Measurements from ENCODE around the gene PLAGL2.

The PLAGL2 gene

DNA sequence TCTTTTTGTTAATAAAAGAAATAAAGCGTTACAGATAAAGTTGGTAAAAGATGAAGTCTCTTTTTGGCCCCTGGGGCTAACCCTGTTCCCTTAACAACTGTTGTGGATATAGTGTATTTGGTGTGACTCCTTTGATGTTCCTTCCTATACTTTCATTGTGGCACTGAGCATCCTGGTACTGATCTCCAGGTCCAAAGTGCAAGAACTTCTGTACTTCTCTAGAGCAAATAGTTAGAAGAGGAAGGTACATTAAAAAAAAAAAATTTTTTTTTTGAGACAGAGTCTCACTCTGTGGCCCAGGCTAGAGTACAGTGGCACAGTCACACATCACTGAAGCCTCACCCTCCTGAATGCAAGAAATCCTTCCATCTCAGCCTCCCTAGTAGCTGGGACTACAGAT lies 6.3 kb upstream of the PLAGL2 start:
- in situ Hi-C loops (cut with MboI; ENCODE audit: low sequenced_read_pairs, unreplicated experiment) = no loop called here
- no peak for DNase-seq (ENCODE audit: low spot score)
- TF ChIP-seq, protein P1, sequence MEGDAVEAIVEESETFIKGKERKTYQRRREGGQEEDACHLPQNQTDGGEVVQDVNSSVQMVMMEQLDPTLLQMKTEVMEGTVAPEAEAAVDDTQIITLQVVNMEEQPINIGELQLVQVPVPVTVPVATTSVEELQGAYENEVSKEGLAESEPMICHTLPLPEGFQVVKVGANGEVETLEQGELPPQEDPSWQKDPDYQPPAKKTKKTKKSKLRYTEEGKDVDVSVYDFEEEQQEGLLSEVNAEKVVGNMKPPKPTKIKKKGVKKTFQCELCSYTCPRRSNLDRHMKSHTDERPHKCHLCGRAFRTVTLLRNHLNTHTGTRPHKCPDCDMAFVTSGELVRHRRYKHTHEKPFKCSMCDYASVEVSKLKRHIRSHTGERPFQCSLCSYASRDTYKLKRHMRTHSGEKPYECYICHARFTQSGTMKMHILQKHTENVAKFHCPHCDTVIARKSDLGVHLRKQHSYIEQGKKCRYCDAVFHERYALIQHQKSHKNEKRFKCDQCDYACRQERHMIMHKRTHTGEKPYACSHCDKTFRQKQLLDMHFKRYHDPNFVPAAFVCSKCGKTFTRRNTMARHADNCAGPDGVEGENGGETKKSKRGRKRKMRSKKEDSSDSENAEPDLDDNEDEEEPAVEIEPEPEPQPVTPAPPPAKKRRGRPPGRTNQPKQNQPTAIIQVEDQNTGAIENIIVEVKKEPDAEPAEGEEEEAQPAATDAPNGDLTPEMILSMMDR (IDR thresholded peaks at IDR 0.05; ENCODE audit: borderline replicate concordance, control extremely low read depth, extremely low read depth, insufficient read depth, missing control alignments) = no peak

DNA sequence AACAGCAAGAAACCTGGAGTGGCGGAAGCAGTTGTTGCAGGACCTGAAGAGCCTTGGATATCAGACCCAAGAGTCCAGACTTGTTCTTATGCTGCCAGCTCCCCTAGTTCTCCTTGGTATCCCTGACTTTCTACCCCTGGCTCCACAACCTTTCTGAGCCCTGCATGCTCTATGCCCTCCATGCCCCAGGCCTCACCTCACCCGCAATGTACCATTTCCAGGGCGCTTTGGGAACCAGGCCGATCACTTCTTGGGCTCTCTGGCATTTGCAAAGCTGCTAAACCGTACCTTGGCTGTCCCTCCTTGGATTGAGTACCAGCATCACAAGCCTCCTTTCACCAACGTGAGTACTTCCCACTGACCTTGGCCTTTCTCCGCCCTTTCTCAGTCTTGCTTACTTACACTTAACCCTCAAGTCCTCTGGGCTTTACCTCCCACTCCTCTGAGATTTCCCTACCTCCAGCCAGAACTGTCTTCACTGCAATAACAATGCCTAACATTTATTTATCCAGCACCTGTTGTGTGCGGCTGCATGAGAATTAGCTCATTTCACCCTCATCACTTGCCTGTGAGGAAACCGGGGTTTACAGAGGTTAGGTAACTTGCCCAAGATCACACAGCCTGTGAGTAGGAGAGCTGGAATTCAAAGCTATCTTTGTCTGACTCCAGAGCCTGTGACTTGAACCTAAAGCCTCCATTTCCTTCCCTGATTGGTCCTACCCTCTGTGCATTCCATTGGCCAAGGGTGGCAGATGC lies 2.5 kb upstream of the PLAGL2 start:
- DNase-seq (ENCODE audit: low spot score) = no peak
- in situ Hi-C loops (cut with MboI; ENCODE audit: low sequenced_read_pairs, unreplicated experiment) = no loop called here
- TF ChIP-seq, protein P1 (IDR thresholded peaks at IDR 0.05; ENCODE audit: borderline replicate concordance, control extremely low read depth, extremely low read depth, insufficient read depth, missing control alignments) = no peak

GRCh38 chr20:32208499-32209154 lies 1.1 kb upstream of the PLAGL2 start:
- in situ Hi-C loops (cut with MboI; ENCODE audit: low sequenced_read_pairs, unreplicated experiment) = no loop called here
- DNase-seq (ENCODE audit: low spot score) = no peak
- TF ChIP-seq, protein P1 (IDR thresholded peaks at IDR 0.05; ENCODE audit: borderline replicate concordance, control extremely low read depth, extremely low read depth, insufficient read depth, missing control alignments) = no peak

- TF ChIP-seq, protein P1 (IDR thresholded peaks at IDR 0.05; ENCODE audit: borderline replicate concordance, control extremely low read depth, extremely low read depth, insufficient read depth, missing control alignments) = no peak
- DNase-seq (ENCODE audit: low spot score) = no peak
- in situ Hi-C loops (cut with MboI; ENCODE audit: low sequenced_read_pairs, unreplicated experiment) = no loop called here
Measured at GRCh38 chr20:32206760-32207625, 550 bp downstream of the PLAGL2 start.

- DNase-seq (ENCODE audit: low spot score) = no peak
- in situ Hi-C loops (cut with MboI; ENCODE audit: low sequenced_read_pairs, unreplicated experiment) = no loop called here
- TF ChIP-seq, protein P1 (IDR thresholded peaks at IDR 0.05; ENCODE audit: borderline replicate concordance, control extremely low read depth, extremely low read depth, insufficient read depth, missing control alignments) = no peak
Measured at GRCh38 chr20:32205843-32206759, 1.4 kb downstream of the PLAGL2 start.

Data from GM13976 (cell line).